ENCODE results near the gene LMBR1.

Gene LMBR1

DNA sequence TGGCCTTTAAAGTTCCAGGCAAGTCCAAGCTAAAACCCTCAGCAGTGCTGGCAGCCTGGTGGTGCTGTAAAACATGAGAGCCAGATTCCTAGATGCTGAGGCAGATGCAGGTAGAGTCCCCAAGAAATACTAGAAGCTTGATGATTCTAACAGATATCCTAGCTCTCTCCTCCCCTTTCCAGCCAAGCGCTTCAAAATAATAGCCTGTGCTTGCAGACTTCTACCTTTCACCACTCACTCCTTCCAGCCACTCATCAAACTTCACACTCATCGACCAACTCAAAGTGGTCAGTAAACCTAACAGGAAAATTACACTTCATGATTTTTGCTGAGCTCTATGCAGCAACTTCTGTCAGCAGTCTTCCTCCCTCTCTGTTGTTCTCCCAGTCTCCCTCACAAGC, 50.2 kb downstream of the LMBR1 start:
- ATAC-seq (no peak), DNase-seq (no peak)
- Mint-ChIP-seq H3K4me3 (no peak overlapping the region), H3K27ac (no peak overlapping the region), H3K9me3 (no peaks in the 10 kb centered on the region), H3K4me1 (peaks cover 30% of the 10 kb centered on the region), H3K27me3 (no peaks in the 10 kb centered on the region)

DNA sequence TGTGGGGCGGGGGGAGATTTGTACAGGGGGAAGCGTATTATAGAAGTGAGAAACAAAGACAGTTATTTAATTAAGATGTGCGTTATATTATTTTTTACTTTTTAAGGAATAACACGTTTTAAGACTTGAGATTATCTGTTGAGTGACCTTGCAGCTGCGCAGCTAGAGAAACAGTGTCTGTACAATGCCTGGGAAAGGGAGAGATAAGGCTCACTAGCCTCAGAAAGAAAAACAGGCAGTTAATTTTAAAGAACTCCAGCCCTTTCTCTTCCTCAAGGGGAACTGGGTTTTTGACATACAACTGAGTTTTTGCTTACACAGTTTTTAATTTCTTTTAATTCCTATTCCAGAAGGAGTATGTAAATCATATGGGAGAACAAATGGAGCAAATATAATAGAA, 50.7 kb downstream of the LMBR1 start:
- H3K27ac Mint-ChIP-seq: no peak overlapping the region
- DNase-seq (no peak), ATAC-seq (no peak)
- no peaks in the 10 kb centered on the region for H3K27me3 Mint-ChIP-seq
- no peak overlapping the region for H3K4me3 Mint-ChIP-seq
- peaks cover 26% of the 10 kb centered on the region for H3K4me1 Mint-ChIP-seq
- no peaks in the 10 kb centered on the region for H3K9me3 Mint-ChIP-seq

DNA sequence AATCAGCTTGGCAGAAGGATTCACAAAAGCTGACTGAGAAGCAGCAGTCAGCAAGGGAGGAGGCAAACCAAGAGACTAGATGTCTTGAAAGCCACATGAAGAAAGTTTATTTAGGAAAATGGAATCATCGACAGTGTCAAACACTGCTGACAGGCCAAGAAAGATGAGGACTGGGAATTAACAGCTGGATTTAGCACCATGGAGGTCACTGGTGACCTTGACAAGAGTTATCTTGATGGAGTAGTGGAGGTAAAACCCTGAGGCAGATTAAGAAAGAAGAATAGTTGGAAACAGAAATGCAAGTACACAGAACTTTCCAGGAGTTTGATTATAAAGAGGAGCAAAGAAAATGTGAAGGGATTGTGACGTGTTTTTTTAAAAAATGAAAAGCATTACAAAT, 51.5 kb downstream of the LMBR1 start:
- H3K4me3 Mint-ChIP-seq: no peak overlapping the region
- no peaks in the 10 kb centered on the region for H3K27me3 Mint-ChIP-seq
- ATAC-seq (no peak), DNase-seq (no peak)
- H3K9me3 Mint-ChIP-seq: no peaks in the 10 kb centered on the region
- H3K27ac Mint-ChIP-seq: no peak overlapping the region
- peaks cover 19% of the 10 kb centered on the region for H3K4me1 Mint-ChIP-seq

DNA sequence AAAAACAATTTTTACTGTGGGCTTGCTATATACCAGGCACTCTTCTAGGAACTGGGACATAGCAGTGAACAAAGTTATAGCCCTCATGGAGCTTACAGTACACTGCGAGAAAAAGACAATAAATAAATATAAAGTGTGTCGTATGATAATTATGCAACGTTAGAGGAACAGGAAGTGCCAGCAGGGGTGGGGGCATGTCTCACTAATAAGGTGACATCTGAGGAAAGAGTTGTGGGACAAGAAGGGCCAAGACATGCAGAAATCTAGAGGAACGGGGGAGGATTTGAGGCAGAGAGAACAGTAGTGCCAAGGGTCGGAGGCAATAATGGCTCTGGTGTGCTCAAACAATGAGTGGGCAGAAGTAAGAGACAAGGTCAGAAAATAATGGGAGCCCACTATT, 52.8 kb downstream of the LMBR1 start:
- H3K27me3 Mint-ChIP-seq: no peaks in the 10 kb centered on the region
- peaks cover 10% of the 10 kb centered on the region for H3K4me1 Mint-ChIP-seq
- ATAC-seq: no peak
- no peaks in the 10 kb centered on the region for H3K9me3 Mint-ChIP-seq
- no peak overlapping the region for H3K4me3 Mint-ChIP-seq
- no peak for DNase-seq
- H3K27ac Mint-ChIP-seq: no peak overlapping the region

DNA sequence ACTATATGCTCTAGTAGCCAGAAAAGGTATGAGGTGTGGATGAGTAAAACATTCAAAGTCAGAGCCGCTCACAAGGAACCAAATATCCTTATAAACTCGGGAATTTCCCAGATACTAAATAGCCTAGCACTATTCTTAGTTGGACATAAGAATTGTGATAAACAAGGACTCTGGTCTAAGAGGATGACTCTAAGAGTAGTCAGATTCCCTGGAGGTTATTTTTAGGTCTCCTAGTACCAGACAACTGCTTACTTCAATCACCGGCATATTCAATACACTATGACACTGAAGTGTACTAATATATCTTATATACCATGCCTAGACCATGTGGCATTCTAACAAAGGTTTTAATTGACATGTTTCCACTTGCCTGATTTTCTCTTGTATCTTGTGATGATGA, 56.5 kb downstream of the LMBR1 start:
- Mint-ChIP-seq H3K4me3 (no peak overlapping the region), H3K4me1 (peaks cover 10% of the 10 kb centered on the region), H3K27ac (no peak overlapping the region), H3K27me3 (no peaks in the 10 kb centered on the region), H3K9me3 (no peaks in the 10 kb centered on the region)
- DNase-seq: no peak
- no peak for ATAC-seq

DNA sequence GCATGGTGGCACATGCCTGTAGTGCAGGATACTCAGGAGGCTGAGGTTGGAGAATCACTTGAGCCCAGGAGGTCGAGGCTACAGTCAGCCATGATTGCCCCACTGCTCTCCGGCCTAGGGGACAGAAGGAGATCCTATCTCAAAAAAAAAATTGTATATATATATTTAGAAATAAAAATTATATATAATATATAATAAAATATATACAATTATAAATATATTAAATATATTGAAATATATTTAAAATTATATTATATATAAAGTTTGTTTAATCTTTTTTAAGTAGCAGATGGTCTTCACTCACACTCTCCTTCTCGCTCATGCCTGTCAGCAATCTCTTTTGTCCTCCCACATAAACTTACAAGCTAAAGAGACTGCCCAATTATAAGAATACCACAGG, 58.5 kb downstream of the LMBR1 start:
- Mint-ChIP-seq H3K4me3 (no peak overlapping the region), H3K9me3 (no peaks in the 10 kb centered on the region), H3K27ac (no peak overlapping the region), H3K4me1 (no peaks in the 10 kb centered on the region), H3K27me3 (no peaks in the 10 kb centered on the region)
- no peak for DNase-seq
- no peak for ATAC-seq

DNA sequence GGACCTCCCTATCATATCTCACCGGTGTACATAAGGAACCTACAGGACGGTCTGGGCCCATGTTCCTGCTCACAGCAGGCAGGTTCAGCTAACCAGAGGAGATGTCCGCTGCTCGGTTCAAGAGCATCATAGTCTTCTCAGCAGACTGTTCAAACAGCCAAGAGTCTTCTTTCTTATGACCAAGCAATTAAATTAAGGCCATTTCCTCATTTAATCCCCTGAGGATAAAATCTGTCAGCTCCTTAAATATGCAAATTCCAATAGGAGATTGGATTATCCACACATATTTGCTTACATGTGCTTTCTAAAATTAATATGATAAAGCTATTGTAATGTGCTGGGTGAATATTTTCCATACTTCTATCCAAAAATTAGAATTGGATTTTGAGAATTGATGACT, 59.7 kb downstream of the LMBR1 start:
- no peaks in the 10 kb centered on the region for H3K9me3 Mint-ChIP-seq
- DNase-seq: no peak
- H3K27me3 Mint-ChIP-seq: no peaks in the 10 kb centered on the region
- no peaks in the 10 kb centered on the region for H3K4me1 Mint-ChIP-seq
- ATAC-seq: no peak
- no peak overlapping the region for H3K27ac Mint-ChIP-seq
- no peak overlapping the region for H3K4me3 Mint-ChIP-seq

DNA sequence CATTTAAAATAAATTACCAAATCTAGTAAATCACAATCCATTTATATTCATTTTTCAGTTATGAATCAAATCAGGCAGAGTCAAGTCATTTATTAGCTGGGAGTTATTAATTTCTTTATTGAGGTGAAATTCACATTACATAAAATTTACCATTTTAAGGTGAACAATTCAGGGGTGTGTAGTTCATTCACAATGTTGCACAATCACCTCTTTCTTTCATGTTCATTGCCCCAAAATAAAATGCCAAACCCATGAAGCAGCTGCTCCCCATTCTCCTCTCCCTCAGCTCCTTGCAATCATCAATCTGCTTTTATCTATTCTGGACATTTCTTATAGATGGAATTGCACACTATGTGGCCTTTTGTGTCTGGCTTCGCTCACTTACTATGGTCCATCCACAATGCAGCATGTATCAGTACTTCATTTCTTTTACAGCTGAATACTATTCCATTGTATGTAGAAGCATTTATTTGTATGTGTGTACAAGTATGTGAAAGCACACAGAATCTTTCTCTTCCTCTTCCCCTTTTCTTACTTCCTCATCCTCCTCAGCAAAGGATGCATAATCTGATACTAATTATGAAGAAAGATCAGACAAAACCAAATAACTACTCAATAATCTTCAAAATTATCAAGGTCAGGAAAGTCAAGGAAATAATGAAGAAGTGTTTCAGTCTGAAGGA, 60.6 kb downstream of the LMBR1 start:
- no peak overlapping the region for H3K27ac Mint-ChIP-seq
- ATAC-seq (no peak), DNase-seq (no peak)
- no peaks in the 10 kb centered on the region for H3K4me1 Mint-ChIP-seq
- H3K4me3 Mint-ChIP-seq: no peak overlapping the region
- no peaks in the 10 kb centered on the region for H3K9me3 Mint-ChIP-seq
- no peaks in the 10 kb centered on the region for H3K27me3 Mint-ChIP-seq

DNA sequence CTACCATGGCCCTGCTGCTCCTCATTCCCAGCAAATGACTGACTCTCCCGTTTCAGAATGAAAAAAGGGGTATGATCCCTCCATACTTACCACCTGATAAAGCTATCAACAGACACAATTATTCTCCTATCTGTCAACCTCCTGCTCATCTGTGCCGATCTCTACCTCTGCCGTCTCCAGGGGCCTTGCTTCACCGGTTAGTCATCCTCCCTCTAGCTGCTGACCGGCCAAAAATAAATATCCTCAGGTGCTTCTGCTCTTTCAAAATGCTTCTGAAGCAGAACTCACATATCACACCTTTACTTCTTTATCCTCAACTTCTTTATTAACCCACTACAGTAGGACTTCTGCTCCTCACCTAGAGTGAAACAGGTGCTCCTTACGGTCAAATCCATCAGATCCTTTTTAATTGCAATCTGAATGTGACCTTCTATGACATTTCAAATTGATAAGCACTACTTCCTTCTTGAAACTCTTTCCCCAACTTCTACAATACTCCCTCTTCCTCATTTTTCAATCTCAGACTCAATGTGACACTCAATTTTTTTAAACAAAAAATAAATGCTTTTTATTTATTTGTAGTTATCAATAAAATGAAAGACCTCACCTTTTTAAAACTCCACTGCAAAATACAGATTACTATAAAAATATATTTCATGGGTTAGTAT, 63.2 kb downstream of the LMBR1 start:
- no peaks in the 10 kb centered on the region for H3K27me3 Mint-ChIP-seq
- ATAC-seq: no peak
- no peaks in the 10 kb centered on the region for H3K9me3 Mint-ChIP-seq
- H3K4me1 Mint-ChIP-seq: no peaks in the 10 kb centered on the region
- no peak for DNase-seq
- H3K27ac Mint-ChIP-seq: no peak overlapping the region
- no peak overlapping the region for H3K4me3 Mint-ChIP-seq

DNA sequence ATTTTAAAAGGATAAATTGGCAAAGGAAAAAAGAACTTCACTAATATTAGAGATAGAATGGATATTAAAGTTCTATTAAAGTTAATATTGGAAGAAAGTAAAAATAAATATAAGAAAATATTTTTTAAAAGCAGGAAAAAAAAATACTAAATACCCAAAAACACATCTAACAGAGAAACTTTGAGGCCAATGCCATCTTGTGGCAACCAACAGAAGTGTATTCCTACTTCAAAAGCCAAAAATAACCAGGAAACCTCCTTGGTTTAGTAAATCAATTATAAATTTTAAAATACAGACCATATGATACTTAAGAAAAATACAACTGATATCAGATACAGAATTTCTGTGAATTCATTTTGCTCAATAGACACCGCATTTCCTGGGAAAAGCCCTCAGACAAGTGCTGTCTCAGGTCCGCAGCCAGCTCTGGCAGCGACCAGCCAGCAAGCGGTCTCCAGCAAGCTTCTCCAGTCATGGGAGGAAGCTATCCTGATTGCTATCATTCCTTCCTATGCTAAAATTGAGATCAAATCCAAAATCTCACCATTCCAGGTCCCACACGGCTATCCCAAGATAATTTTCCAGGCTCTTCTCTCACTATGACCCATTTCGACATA, 65.3 kb downstream of the LMBR1 start:
- H3K27me3 Mint-ChIP-seq: no peaks in the 10 kb centered on the region
- no peak overlapping the region for H3K4me3 Mint-ChIP-seq
- DNase-seq (no peak), ATAC-seq (no peak)
- no peaks in the 10 kb centered on the region for H3K4me1 Mint-ChIP-seq
- H3K9me3 Mint-ChIP-seq: no peaks in the 10 kb centered on the region
- no peak overlapping the region for H3K27ac Mint-ChIP-seq

DNA sequence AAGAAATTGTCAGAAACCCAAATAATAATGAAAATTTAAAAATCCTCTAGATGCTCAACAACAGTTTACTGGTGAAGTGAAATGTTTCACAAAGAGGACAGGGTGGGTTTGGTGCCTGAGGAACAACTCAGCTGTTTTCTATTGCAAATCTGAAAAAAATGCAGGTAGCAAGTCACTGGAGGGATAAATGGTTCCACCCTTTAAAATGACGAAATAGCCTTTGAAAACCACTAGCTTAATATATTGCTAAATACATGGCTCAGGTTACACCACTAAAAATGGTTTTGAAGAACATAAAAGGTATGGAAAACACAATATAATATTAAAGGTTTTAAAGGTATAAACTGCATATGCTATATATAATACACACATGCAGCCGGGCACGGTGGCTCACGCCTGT, 69.5 kb downstream of the LMBR1 start:
- H3K4me3 Mint-ChIP-seq: no peak overlapping the region
- H3K9me3 Mint-ChIP-seq: no peaks in the 10 kb centered on the region
- H3K4me1 Mint-ChIP-seq: no peaks in the 10 kb centered on the region
- ATAC-seq: no peak
- no peaks in the 10 kb centered on the region for H3K27me3 Mint-ChIP-seq
- DNase-seq: no peak
- no peak overlapping the region for H3K27ac Mint-ChIP-seq

DNA sequence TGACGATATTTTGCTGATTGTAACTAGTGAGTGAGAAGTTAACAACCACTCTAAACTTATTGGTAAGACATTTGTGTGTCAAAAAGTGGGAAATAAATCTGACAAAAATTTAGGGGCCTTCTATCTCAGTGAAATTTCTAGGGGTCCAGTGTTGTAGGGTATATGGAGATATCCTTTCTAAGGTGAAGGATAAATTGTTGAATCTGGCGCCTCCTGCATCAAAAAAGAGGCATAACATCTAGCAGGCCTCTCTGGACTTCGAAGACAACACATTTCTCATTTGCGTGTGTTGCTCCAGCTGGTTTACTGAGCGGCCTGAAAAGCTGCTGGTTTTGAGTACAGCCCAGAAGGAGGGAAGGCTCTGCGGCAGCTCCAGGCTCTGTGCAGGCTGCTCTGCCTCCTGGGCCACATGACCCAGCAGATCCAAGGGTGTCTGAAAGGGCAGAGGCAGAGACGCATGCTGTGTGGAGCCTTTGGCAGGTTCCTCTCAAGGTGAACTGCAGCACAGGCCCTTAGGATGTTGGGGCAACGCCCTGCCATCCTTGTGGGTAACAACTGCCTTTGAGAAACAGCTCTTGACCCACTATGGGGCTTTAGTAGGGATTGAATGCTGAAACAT, 72.4 kb downstream of the LMBR1 start:
- ATAC-seq (no peak), DNase-seq (no peak)
- no peaks in the 10 kb centered on the region for H3K27me3 Mint-ChIP-seq
- H3K27ac Mint-ChIP-seq: no peak overlapping the region
- H3K4me1 Mint-ChIP-seq: no peaks in the 10 kb centered on the region
- no peaks in the 10 kb centered on the region for H3K9me3 Mint-ChIP-seq
- no peak overlapping the region for H3K4me3 Mint-ChIP-seq

DNA sequence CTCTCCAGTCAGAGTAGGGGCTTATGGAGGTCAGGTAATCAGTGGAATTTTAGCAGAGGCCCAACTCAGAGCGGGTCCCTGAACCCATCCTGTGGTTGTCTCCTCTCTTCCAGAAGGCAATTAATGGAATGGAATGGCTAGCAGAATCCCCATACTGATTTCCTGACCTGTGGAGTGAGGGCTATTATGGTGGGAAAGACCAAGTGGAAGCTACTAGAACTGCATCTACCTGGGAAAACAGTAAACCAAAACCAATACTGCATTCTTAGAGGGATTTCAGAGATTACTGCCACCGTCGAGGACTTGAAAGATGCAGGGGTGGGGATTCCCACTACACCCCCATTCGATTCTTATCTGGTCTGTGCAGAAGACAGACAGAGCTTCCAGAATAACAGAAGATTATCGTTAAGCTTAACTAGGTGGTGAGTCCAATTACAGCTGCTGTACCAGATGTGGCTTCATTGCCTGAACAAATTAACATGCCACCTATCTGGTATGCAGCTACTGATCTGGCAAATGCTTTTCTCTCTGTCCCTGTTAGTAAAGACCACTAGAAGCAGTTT, 73.2 kb downstream of the LMBR1 start:
- ATAC-seq: no peak
- no peaks in the 10 kb centered on the region for H3K27me3 Mint-ChIP-seq

DNA sequence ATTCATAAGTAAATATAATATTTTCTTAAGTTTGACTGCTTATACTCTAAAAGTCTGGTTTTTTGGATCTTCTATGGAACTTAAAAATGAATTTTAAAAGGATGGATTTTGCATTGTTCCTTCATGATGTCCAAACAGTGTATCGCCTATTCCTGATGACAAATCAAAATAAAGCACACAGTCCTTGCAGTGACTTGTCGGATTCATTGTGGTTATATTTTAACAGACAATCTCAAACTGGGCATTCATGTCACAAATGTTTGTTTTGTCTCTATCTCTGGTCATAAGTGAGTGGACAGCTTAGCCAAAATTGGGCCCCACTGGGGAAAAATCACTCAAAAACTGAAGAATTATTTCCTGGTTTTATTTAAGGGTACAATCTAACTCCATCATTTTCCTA, 74.8 kb downstream of the LMBR1 start:
- Mint-ChIP-seq H3K4me1 (no peaks in the 10 kb centered on the region), H3K27ac (no peak overlapping the region), H3K27me3 (no peaks in the 10 kb centered on the region), H3K9me3 (no peaks in the 10 kb centered on the region), H3K4me3 (no peak overlapping the region)
- ATAC-seq (no peak), DNase-seq (no peak)

More for the DNA sequence above, 73.2 kb downstream of the LMBR1 start:
- Mint-ChIP-seq H3K4me3 (no peak overlapping the region), H3K27ac (no peak overlapping the region), H3K4me1 (no peaks in the 10 kb centered on the region), H3K9me3 (no peaks in the 10 kb centered on the region)
- DNase-seq: no peak

DNA sequence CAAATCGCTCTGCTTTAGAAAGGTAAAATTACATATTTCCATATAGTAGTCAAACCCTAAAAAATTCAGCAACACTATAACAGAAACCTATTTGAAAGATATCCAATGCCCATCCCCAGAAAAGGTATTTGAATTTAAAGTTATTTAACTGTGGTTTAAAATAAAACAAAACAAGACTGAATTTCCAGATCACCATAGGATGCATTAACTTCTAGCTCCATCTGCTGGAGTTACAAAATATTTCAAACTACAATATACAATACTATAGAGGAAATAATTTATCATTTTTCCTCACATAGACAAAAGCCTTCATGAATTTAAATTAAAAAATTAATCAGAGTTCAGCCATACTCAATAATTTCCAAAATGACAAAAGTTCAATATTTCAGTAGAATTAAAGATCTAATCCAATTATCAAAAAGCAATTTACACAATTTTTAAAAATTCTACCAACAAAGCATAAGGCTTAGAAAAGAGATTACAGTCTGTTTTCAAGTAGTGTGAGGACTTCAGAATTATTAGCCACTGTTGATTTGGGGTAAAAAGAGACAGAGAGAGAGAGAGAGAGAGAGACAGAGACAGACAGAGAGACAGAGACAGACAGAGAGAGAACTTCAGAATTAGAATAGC, 75.9 kb downstream of the LMBR1 start:
- H3K27me3 Mint-ChIP-seq: no peaks in the 10 kb centered on the region
- H3K9me3 Mint-ChIP-seq: no peaks in the 10 kb centered on the region
- DNase-seq (no peak), ATAC-seq (no peak)
- H3K4me1 Mint-ChIP-seq: no peaks in the 10 kb centered on the region
- no peak overlapping the region for H3K4me3 Mint-ChIP-seq
- H3K27ac Mint-ChIP-seq: no peak overlapping the region

DNA sequence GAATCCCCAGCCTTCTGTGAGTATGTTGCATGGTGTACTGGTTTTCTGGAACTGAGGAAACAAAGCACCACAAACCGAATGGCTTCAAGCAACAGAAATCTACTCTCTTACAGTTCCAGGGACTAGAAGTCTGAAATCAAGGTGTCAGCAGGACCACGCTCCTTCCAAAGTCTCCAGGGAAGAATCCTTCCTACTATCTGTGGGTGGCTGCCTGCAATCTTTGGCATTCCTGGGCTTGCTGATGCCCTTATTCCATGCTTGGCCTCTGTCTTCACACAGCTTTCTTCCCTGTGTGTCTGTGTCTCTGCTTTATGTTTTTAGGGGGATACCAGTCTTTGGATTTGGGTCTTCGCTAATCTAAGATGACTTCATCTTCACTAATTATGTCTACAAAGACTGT, 81.3 kb downstream of the LMBR1 start:
- no peaks in the 10 kb centered on the region for H3K9me3 Mint-ChIP-seq
- no peak overlapping the region for H3K27ac Mint-ChIP-seq
- H3K27me3 Mint-ChIP-seq: no peaks in the 10 kb centered on the region
- no peaks in the 10 kb centered on the region for H3K4me1 Mint-ChIP-seq
- no peak overlapping the region for H3K4me3 Mint-ChIP-seq
- ATAC-seq (no peak), DNase-seq (no peak)

Data from stimulated activated naive CD8-positive, alpha-beta T cell treated with anti-CD3 and anti-CD28 coated beads, Interleukin-15, amount 100 ng/mL, for 72 hours (primary cell).